Sigmoid colon (tissue), 7 donors: ENCODE data around the gene OPCML. TPM values are rescaled to one million over a fixed set of nuclear protein-coding genes. Genes with fewer than 3 reads are reported as not detected.

Source experiments
- DNase-seq: peaks from one replicate; pipeline ENCODE4 v3.0.0-alpha.2; 2019
- H3K27ac ChIP-seq, 4 donors: fragments of 200-600 bp; sonication (generic); one replicate each; pipeline ENCODE4 v1.5.1; 2016 to 2019; ENCODE audit warnings: mild to moderate bottlenecking in 1 of 4
- H3K27me3 ChIP-seq, 3 donors: fragments of 200-600 bp; sonication (generic); one replicate each; pipeline ENCODE4 v1.5.1; 2019; ENCODE audit warnings: mild to moderate bottlenecking in 1 of 3
- H3K36me3 ChIP-seq, 4 donors: fragments of 200-600 bp; sonication (generic); one replicate each; pipeline ENCODE4 v1.5.1; 2016 to 2019
- H3K4me1 ChIP-seq, 4 donors: fragments of 200-600 bp; sonication (generic); one replicate each; pipeline ENCODE4 v1.5.1; 2017 to 2019
- H3K4me3 ChIP-seq, 4 donors: fragments of 200-600 bp; sonication (generic); one replicate each; pipeline ENCODE4 v1.5.1; 2017 to 2019; ENCODE audit warnings: mild to moderate bottlenecking in 2 of 4, moderate library complexity in 1 of 4
- H3K9me3 ChIP-seq, 4 donors: fragments of 200-600 bp in 3 of 4; sonication (generic) in 3 of 4; one replicate each; pipeline versions ENCODE4 v1.5.1 to v1.6.1; 2013 to 2019
- CTCF ChIP-seq, 4 experiments: fragments of 450-650 bp in 3 of 4; fragments of 200-600 bp in 1 of 4; IDR thresholded peaks; one replicate each; pipeline ENCODE4 v1.5.1; 2016 to 2019; ENCODE audit warnings: antibody characterized with exemption in 4 of 4, mild to moderate bottlenecking in 3 of 4, moderate library complexity in 2 of 4
- EP300 ChIP-seq, 4 donors: sonication (generic); formaldehyde crosslinking; IDR thresholded peaks; one replicate each; pipeline ENCODE4 v1.6.1; 2017; ENCODE audit warnings: antibody characterized with exemption in 4 of 4
- POLR2A ChIP-seq, 2 donors: fragments of 450-650 bp; IDR thresholded peaks; one replicate each; pipeline ENCODE4 v1.6.1; 2016; ENCODE audit warnings: antibody characterized with exemption in 2 of 2, mild to moderate bottlenecking in 2 of 2, moderate library complexity in 2 of 2
- POLR2AphosphoS5 ChIP-seq, 4 donors: sonication (generic); formaldehyde crosslinking; IDR thresholded peaks; one replicate each; pipeline ENCODE4 v1.6.1; 2017; ENCODE audit warnings: antibody characterized with exemption in 4 of 4
- WGBS, 2 donors: extraction: QIAGEN DNeasy Blood & Tissue Kit; methylation state at CpG; one replicate each; pipeline ENCODE4 v1.1.7; 2013; 5-methylcytosine and 5-hydroxymethylcytosine counted together
- intact Hi-C: fragments of 100-400 bp; cut with DNase I; formaldehyde crosslinking; loops from one replicate; pipeline ENCODE4 v1.15.1; 2023
- polyA plus RNA-seq, 3 donors: library from polyadenylated mRNA; stranded (reverse); fragments of 200-250 nt; gene quantifications; one replicate each; pipeline ENCODE4 v1.2.3, GENCODE V29; 2013
- total RNA-seq, 4 donors: library from RNA; depleted of rRNA; stranded (reverse); fragments of >200 nt; gene quantifications; one replicate each; pipeline ENCODE4 v1.1.0, GENCODE V29; 2016
- donor health status: healthy with polysubstance abuse.
- donor health status: Bipolar disorder and iron deficiency.
- donor health status: healthy.

The OPCML gene
- total and polyA plus RNA-seq, 7 donors, result under 0.01 to 0.14 (median 0.03) TPM; not detected in 4

GRCh38 chr11:132649277-132649676, 883.0 kb downstream of the OPCML start:
- Histone ChIP-seq H3K9me3 (no peaks in the 10 kb centered on the region), H3K36me3 (no peaks in the 10 kb centered on the region), H3K4me1 (no peaks in the 10 kb centered on the region), H3K27me3 (no peaks in the 10 kb centered on the region), H3K4me3 (no peak overlapping the region), H3K27ac (no peak overlapping the region)
- intact Hi-C loops, result no loop called here
- 94 to 95% methylated on average over 9 of the region's 9 CpGs for WGBS, 2 donors
- TF ChIP-seq POLR2AphosphoS5 (IDR thresholded peaks at IDR 0.05) (no peak), POLR2A (IDR thresholded peaks at IDR 0.05) (no peak), EP300 (IDR thresholded peaks at IDR 0.05) (no peak), CTCF (IDR thresholded peaks at IDR 0.05) (no peak)
- DNase-seq, result no peak

GRCh38 chr11:132648851-132649250, 883.5 kb downstream of the OPCML start:
- DNase-seq, result no peak
- 80% methylated on average over 8 of the region's 8 CpGs for WGBS, 2 donors
- intact Hi-C loops, result no loop called here

GRCh38 chr11:132646890-132647289, 885.4 kb downstream of the OPCML start:
- intact Hi-C loops, result no loop called here
- 73 to 75% methylated on average over 2 of the region's 2 CpGs for WGBS, 2 donors
- H3K36me3 ChIP-seq, result no peaks in the 10 kb centered on the region
- no peak overlapping the region for H3K27ac ChIP-seq
- no peak overlapping the region for H3K4me3 ChIP-seq
- H3K9me3 ChIP-seq, result no peaks in the 10 kb centered on the region
- H3K4me1 ChIP-seq, result no peaks in the 10 kb centered on the region
- peaks cover 0 to 5% (median 0%) of the 10 kb centered on the region in 3 donors for H3K27me3 ChIP-seq
- no peak for TF ChIP-seq CTCF (IDR thresholded peaks at IDR 0.05)
- no peak for TF ChIP-seq POLR2AphosphoS5 (IDR thresholded peaks at IDR 0.05)
- no peak for TF ChIP-seq EP300 (IDR thresholded peaks at IDR 0.05)
- TF ChIP-seq POLR2A (IDR thresholded peaks at IDR 0.05), result no peak
- no peak for DNase-seq

More at GRCh38 chr11:132648851-132649250, 883.5 kb downstream of the OPCML start:
- Histone ChIP-seq H3K27me3 (no peaks in the 10 kb centered on the region), H3K27ac (no peak overlapping the region), H3K9me3 (no peaks in the 10 kb centered on the region), H3K4me1 (no peaks in the 10 kb centered on the region), H3K4me3 (no peak overlapping the region), H3K36me3 (no peaks in the 10 kb centered on the region)
- TF ChIP-seq CTCF (IDR thresholded peaks at IDR 0.05), result no peak
- TF ChIP-seq POLR2AphosphoS5 (IDR thresholded peaks at IDR 0.05), result no peak
- no peak for TF ChIP-seq EP300 (IDR thresholded peaks at IDR 0.05)
- no peak for TF ChIP-seq POLR2A (IDR thresholded peaks at IDR 0.05)

GRCh38 chr11:132644520-132645239, 887.6 kb downstream of the OPCML start:
- Histone ChIP-seq H3K4me3 (no peak overlapping the region), H3K27ac (no peak overlapping the region), H3K4me1 (no peaks in the 10 kb centered on the region), H3K9me3 (no peaks in the 10 kb centered on the region), H3K36me3 (no peaks in the 10 kb centered on the region), H3K27me3 (peaks cover 0 to 5% (median 0%) of the 10 kb centered on the region in 3 donors)
- no peak for TF ChIP-seq CTCF (IDR thresholded peaks at IDR 0.05)
- TF ChIP-seq POLR2A (IDR thresholded peaks at IDR 0.05), result no peak
- no peak for TF ChIP-seq EP300 (IDR thresholded peaks at IDR 0.05)
- TF ChIP-seq POLR2AphosphoS5 (IDR thresholded peaks at IDR 0.05), result no peak
- intact Hi-C loops, result no loop called here
- WGBS, 2 donors, result 69 to 70% methylated on average over 6 of the region's 6 CpGs
- no peak for DNase-seq
